Ammon's horn (tissue), 1 donor: Measurements from ENCODE around the gene CDX1.

Source experiments
- DNase-seq: peaks from one replicate; pipeline ENCODE4 v3.0.0-alpha.2; 2016; ENCODE audit warnings: low spot score

Gene CDX1

GRCh38 chr5:150166650-150167511 is at the start of gene CDX1:
Gene CDX1 (plus strand): TSS chr5:150166778. CDS start chr5:150166877, 99 bp downstream.
- no peak for DNase-seq

DNA sequence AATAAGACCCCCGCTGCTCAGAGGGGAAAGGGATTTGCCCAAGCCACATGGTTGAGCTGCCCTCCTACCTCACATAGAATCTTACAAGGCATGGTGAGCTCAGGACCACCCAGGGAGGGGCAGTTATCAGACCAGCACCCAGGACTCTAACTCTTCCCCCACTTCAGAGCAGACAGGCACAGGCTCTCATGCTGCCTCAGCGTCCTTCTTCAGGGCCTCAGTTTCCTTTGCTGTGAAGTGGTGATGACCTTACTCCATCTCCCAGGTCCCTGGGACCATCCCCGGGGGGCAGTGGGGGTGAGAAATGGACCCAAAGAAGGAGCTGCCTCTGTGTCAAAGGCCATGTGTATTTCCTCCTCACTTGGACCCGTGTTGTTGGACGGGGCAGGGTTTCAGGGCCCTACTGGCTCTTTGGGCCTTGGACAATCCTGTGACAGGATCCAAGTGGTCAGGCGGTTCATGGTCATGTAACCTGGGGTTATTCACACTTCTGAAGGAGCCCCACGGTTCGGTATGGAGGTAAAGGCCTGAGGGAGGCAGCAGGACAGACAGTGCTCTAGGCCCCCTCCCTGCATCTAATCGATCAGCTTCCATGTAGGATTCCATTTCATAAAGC is 48.5 kb upstream of the CDX1 start:
- DNase-seq, result no peak

DNA sequence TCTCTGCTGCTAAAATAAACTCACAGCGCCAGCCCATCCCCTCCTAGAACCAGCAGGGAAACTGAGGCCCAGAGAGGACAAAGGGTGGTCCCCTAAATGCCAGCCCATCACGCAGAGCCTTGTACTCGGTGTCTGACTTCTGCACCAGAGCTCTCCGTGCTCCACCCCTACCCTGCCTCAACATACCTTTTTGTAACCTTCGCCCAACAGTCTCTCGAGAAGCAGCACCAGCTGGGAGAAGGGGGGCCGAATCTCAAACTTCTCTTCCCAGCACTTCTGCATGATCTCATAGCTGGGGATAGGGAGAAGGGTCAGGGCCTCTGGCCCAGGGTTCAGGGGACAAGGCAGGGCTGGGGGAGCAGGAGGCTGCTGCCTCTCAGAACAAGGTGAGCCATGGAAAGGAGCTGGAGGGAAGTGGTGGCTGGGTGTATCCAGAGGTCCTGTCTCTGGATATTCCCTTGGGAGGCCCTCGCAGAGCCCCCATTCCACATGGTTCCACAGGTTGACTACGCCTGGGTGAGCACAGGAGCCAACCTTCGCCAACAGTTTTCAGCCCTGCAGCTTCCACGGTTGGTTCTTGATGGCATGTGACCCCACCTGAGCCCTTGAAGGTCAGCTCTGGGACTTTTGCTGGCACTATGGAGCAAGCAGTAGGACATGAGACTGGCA is 47.9 kb upstream of the CDX1 start:
- no peak for DNase-seq

- DNase-seq, result peak; percentile 54
Measured at GRCh38 chr5:150119421-150120061, 47.0 kb upstream of the CDX1 start.

DNA sequence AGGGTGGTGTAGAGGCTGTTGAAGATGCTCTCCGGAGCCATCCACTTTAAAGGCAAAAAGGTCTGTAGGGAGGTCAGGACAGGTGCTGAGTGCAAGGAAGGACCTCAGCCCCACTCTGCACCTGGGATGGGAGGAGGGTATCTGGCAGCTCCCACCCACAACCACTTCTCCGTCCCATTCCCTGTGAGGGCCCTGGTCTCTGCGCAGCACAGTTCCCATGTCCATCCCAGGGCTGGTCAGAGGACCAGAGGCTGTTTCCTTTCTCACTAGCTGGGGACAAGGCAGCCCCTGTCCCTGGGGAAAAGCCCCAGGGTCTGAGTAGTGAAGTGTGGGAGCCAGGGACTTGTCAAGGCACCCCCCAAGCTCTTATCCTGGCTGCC is 46.5 kb upstream of the CDX1 start:
- no peak for DNase-seq

DNA sequence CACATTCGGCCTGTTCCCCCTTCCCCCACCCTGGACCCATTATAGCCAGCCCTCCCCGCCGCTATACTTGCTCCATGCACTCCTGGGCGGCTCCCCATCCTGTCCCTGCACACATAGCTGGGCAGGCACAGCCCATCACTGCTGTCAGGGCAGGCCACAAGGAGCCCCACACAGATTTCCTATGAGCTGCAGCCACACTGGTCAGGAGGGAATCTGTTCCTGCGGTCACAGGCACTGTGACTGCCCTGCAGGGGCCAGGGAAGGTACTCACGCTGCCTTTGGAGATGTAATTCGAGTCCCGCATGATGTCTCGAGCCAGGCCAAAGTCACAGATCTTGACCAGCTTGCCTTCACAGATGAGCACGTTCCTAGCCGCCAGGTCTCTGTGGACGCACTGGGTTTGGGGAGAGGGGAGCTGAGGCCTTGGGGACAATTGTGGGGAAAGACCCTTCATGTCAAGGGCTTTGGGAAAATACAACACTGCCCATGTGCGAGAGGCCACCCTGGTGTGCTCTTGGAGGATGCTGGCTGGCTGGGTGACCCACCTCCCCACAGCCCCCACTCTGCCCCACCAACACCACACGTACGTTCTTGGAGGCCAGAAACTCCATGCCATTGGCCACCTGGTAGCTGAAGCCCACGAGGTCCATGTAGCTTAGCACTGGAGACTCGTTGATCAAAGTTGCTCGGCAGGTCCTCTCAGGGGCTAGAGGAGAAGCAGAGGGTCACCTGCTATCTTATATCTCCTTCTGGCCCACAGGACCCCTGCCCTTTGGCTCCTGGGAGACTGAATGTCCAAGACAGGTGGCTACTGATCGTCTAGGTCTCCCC is 45.7 kb upstream of the CDX1 start:
- DNase-seq, result no peak

DNA sequence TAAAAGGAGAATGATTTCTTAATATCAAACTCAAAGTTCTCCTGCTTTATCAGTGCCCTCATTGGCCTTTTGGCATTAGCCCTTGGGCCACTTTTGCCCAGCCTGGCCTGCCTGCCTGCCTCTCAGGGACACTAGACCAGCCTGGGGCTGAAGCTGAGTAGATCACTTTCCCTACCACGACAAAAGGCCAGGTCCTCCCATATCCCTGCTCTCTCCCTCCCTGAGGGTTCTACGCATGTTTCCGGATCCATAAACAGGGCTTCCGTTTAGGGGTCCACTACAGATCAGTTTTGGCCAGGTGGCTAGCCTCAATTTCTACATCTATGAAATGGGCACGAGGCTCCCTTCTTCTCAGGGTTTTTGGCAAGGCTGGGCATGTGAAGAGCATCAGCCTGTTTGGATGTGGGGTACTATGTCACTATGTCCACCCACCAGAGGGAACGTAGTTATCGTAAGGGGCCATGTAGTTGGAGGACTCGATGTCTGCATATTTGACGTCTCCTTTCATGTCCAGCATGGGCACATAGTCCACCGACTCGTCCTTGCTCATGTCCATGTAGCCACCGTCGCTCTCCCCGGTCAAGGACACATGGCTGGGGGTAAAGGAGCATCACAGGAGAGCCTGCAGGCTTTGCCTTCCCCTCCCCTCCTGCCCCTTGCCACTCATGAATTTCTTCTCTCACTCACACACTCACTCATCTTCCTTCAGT is 45.0 kb upstream of the CDX1 start:
- DNase-seq, result no peak

DNA sequence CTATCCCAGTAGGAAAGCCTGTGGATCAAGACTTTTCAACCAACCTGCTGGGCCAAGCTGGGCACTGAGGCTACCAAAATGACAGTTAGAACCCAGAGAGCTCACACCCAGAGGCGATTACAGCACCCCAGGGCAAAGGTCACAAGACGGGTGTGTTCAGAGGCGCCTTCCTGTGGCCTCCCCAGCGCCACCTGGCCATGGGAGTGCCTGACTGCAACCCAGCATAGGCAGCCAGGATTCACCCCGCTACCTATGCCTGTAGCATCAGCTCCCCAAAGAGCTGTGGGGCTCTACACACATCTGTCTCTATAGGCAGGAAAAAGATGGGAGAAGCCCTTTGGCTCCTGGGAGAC is 44.4 kb upstream of the CDX1 start:
- no peak for DNase-seq

DNA sequence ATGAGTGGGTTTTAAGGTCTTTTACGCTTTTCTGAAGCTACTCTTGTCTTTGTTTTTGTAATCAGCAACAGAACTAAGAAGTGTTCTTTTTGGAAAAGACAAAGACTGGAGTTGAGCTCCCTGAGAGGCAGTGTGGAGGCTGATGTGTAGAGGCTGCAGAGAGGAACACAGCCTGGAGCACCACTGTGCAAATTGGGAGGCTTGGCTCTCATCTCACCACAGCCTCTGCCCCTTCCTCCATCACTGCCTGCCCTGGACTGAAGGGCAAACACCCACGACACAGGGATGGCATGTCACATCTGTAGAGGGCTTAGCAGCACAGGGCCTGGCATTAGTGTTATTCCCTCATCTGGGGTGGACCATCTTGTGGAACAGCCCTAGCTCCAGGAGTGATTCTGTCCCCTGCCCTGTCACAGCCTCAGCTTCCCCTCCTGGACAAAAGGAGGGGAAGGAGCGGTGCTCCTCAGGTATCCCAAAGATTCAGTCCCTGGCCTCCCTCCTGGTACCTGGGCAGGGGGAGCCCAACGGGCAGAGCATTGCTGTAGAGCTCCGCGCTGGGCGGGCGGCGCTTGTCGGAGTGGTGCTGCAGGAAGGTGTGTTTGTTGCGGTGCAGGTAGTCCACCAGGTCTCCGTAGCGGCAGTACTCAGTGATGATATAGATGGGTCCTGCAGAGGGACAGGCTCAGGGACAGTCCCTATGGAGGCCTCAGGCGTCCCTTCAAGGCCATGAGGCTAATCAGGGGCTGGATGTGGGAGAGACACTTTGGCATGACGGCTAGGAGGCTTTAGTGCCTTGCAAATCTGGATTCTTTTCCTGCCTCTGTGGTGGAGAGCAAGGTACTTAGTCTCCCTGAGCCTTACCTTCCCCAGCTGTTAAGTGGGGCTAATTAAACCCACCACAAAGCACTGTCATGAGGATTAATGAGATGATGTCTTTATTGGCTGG is 43.8 kb upstream of the CDX1 start:
- DNase-seq, result no peak

- no peak for DNase-seq
Measured at GRCh38 chr5:150123542-150123941, 43.0 kb upstream of the CDX1 start.

DNA sequence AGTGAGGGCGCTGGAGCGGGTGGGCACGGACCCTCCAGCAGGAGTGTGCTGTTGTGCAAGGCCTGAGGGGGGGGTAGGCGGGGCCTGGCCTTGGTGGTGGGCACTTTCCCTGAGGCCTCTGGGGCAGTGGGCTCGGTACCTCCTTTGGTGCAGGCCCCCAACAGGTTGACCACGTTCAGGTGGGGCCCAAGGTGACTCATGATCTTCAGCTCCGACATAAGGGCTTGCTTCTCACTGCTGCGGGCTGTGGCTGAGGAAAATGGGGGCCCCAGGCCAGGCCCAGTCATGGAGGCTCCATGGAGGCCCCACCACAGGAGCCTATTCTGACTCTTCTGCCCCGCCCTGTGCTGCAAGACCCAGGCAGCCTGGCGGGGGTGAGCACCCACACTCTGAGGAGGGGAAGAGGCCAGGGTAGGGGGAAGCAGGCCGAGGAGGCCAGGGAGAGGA is 42.4 kb upstream of the CDX1 start:
- DNase-seq, result no peak

DNA sequence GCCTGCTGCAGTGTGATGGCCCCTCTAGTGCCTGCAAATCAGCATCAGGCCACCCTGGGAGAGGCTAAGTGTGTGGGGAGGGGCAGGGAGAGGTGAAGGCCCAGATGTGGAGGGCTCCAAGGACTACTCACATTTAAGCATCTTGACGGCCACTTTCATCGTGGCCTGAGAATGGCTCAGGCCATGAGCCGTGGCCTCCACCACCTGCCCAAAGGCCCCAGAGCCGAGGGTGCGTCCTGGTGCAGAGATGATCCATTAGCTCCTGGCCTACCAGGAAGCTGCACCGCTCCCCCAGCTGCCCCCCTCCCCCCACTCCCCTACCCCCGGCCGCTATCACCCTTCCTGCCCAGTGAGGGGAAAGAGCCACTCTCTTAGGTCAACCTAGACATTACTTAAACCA is 42.0 kb upstream of the CDX1 start:
- no peak for DNase-seq

DNA sequence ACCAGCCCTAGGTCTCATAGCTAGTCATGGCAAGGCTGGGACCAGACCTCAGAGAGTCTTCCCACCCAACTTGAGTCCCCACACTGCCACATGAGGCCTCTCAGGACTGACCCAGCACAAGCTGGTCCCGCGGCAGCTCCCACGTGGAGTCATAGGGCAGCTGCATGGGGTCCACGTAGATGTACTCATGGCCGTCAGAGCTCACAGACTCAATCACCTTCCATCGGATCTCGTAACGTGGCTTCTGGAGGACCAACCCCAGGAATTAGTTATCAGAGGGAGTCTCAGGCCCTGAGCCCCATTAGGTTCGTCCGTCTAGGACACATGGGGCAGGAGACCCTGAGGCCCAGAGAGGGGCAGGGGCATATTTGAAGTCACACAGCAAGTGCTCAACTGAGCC is 41.2 kb upstream of the CDX1 start:
- DNase-seq, result no peak

DNA sequence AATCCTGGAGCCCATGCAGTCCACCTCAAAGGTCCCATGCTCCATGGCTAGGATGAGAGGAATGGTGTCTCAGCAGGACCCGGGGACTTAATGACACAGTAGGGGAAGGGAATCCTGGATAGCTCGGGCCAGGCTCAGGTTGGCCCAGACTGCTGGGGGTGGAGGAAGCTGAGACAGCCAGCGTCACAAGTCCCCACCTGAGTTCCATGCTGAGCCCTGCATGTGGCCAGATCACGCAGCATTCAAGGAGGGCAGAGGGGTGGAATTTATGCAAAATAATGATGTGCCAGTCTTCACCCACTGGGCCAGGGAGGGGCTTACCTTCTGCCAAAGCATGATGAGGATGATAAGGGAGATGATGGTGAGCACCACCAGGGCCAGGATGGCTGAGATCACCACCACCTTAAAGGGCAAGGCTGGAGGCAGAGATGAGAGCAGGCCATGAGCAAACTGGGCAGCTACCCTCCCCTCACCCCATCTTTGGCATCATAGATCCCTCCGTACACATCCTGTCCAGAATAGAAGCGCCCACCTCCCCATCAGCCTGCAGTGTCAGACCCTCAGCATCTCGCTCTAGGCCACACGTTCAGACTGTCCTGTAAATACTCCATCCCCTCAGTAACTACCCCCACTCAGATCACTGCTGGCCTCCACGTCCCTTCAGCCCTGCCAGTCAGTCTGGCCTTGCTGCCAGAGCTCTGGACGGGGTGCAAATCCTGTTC is 40.2 kb upstream of the CDX1 start:
- DNase-seq, result no peak

DNA sequence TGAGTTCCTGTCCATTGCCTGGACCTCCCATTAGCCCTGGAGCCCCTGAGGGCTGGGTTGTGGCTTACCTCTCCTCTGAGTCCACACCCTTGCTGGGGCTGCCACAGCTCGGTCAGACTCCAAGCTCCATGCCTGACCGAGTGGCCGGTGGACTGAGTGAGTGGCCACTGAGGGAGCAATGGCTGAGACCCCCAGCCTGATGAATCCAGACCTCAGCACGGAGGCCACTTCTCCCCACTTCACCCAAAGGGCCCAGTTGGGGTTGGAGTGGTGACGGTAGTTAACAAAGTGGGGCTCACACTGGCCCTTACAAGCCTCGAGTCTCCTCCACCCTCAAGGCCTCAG is 39.7 kb upstream of the CDX1 start:
- no peak for DNase-seq

- no peak for DNase-seq
Measured at GRCh38 chr5:150129454-150129812, 37.1 kb upstream of the CDX1 start.

- peak; percentile 75 for DNase-seq
Measured at GRCh38 chr5:150129813-150130492, 36.6 kb upstream of the CDX1 start.

DNA sequence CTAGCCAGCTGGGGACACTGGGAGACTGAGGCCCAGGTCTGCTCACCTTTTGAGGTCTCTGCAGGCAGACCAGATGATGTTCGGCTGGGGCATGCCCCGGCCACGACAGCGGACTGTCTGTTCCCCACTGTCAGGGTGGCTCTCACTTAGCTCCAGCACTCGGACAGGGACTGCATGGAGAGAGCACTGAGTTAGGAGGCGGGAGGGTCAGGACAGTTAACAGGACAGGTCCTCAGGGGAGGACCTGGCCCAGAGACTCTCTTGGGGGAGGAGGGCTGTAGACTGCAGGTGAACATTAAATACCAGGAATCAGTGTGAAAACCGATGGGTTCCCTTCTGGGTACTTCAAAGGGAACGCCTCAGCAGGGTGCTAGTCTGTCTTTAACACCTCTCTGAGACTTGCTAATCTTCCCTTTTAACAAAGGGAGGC is 36.1 kb upstream of the CDX1 start:
- no peak for DNase-seq

- DNase-seq, result no peak
Measured at GRCh38 chr5:150131461-150131860, 35.1 kb upstream of the CDX1 start.
